ENCODE results near the gene CNNM4.
"Not testable (repeated sequence)": the region's sequence is repeated elsewhere in the genome, so short reads cannot be mapped to it uniquely, and the experiment has no call there.

Gene CNNM4

GRCh38 chr2:96798733-96799622, 38.3 kb downstream of the CNNM4 start:
- Histone ChIP-seq H3K36me3 (ENCODE audit: insufficient read depth, low read length) (no peaks in the 10 kb centered on the region), H3K4me1 (ENCODE audit: control insufficient read depth, insufficient read depth, low read length) (peaks cover 8% of the 10 kb centered on the region), H3K27me3 (ENCODE audit: control insufficient read depth, insufficient read depth, low read length) (no peaks in the 10 kb centered on the region), H3K4me3 (ENCODE audit: low read length) (no peak overlapping the region), H3K4me2 (ENCODE audit: low read length) (no peak overlapping the region), H3K9ac (ENCODE audit: low read depth, low read length) (no peak overlapping the region), H3K9me3 (replicated peaks; ENCODE audit: low read length) (no peaks in the 10 kb centered on the region)

DNA sequence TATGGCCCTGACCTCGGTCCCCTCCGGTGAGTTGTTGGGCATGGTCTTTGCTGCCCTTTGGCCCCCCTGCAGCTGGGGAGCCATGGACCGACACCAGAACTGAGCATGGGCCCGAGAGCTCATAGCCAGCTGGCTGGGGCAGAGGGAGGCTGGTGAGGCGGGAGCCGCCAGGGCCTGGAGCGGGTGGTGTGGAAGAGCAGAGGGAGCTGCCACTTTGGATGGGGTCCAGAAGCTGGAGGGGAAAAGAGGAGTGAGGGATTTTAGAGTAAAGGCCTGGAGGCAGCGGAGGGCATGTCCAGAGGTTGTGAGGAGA, 38.9 kb downstream of the CNNM4 start:
- Histone ChIP-seq H3K4me3 (ENCODE audit: low read length) (no peak overlapping the region), H3K9me3 (replicated peaks; ENCODE audit: low read length) (no peaks in the 10 kb centered on the region), H3K27me3 (ENCODE audit: control insufficient read depth, insufficient read depth, low read length) (no peaks in the 10 kb centered on the region), H3K4me1 (ENCODE audit: control insufficient read depth, insufficient read depth, low read length) (peaks cover 8% of the 10 kb centered on the region), H3K4me2 (ENCODE audit: low read length) (no peak overlapping the region), H3K36me3 (ENCODE audit: insufficient read depth, low read length) (no peaks in the 10 kb centered on the region), H3K9ac (ENCODE audit: low read depth, low read length) (no peak overlapping the region)

GRCh38 chr2:96800061-96801004, 39.6 kb downstream of the CNNM4 start:
- no peaks in the 10 kb centered on the region for H3K9me3 ChIP-seq (replicated peaks; ENCODE audit: low read length)
- H3K27me3 ChIP-seq (ENCODE audit: control insufficient read depth, insufficient read depth, low read length) = no peaks in the 10 kb centered on the region
- H3K36me3 ChIP-seq (ENCODE audit: insufficient read depth, low read length) = no peaks in the 10 kb centered on the region
- peaks cover 8% of the 10 kb centered on the region for H3K4me1 ChIP-seq (ENCODE audit: control insufficient read depth, insufficient read depth, low read length)
- no peak overlapping the region for H3K4me2 ChIP-seq (ENCODE audit: low read length)
- no peak overlapping the region for H3K9ac ChIP-seq (ENCODE audit: low read depth, low read length)
- no peak overlapping the region for H3K4me3 ChIP-seq (ENCODE audit: low read length)

GRCh38 chr2:96801005-96801785, 40.5 kb downstream of the CNNM4 start:
- no peaks in the 10 kb centered on the region for H3K36me3 ChIP-seq (ENCODE audit: insufficient read depth, low read length)
- no peaks in the 10 kb centered on the region for H3K9me3 ChIP-seq (replicated peaks; ENCODE audit: low read length)
- peaks cover 8% of the 10 kb centered on the region for H3K4me1 ChIP-seq (ENCODE audit: control insufficient read depth, insufficient read depth, low read length)
- H3K4me3 ChIP-seq (ENCODE audit: low read length) = no peak overlapping the region
- no peak overlapping the region for H3K4me2 ChIP-seq (ENCODE audit: low read length)
- no peaks in the 10 kb centered on the region for H3K27me3 ChIP-seq (ENCODE audit: control insufficient read depth, insufficient read depth, low read length)
- no peak overlapping the region for H3K9ac ChIP-seq (ENCODE audit: low read depth, low read length)

DNA sequence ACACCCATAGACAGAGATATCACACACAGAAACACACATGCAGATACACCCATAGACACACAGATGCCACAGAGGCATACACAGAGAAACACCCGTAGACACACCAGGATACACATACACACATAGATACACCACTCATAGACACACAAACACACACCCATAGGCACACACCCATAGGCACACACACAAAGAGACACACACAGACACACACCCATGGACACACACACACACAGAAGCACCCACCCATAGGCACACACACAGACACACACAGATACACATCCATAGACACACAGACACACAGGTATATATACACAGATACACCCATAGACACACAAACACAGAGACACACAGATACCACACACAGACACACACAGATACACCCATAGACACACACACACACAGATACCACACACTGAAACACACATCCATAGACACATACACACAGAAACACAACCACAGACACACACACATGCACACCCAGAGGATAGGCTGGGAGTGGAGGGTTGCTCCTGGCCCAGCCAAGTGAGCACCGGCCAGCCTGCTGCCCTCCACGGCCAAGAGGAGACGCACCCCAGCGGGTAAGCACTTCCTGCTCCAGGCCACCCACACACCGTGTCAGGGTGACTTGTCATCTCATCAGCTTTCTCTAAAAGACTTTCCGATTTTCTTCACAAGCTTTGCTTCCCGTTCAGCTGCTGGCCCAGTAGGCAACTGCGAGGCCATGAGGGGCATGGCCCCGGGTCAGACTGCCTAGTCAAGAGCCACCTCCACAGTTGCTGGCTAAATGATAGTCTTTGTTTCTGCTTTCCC, 41.3 kb downstream of the CNNM4 start:
- Histone ChIP-seq H3K4me2 (ENCODE audit: low read length) (no peak overlapping the region), H3K27me3 (ENCODE audit: control insufficient read depth, insufficient read depth, low read length) (no peaks in the 10 kb centered on the region), H3K36me3 (ENCODE audit: insufficient read depth, low read length) (no peaks in the 10 kb centered on the region), H3K9ac (ENCODE audit: low read depth, low read length) (no peak overlapping the region), H3K4me1 (ENCODE audit: control insufficient read depth, insufficient read depth, low read length) (peaks cover 8% of the 10 kb centered on the region), H3K9me3 (replicated peaks; ENCODE audit: low read length) (no peaks in the 10 kb centered on the region), H3K4me3 (ENCODE audit: low read length) (no peak overlapping the region)

DNA sequence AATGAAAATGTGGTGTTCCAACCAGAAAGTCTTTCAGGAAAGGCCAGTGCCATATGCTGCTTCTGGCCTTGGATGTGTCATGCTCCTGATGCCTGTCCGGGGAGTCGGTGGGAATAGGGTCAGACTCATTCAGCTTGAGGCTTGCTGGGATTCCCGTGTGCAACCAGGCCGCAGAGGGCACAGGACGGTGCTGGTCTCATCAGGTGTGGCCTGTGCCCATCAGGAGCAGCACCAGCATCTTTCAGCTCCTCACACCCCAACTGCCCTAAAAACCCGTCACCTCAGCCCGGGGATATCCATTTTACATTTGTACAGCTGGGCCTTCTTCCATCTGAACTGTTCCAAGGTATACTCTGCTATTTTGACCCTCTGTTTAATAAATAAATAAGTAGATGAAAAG, 42.0 kb downstream of the CNNM4 start:
- Histone ChIP-seq H3K4me2 (ENCODE audit: low read length) (no peak overlapping the region), H3K4me3 (ENCODE audit: low read length) (no peak overlapping the region)

GRCh38 chr2:96804986-96805385, 44.3 kb downstream of the CNNM4 start:
- H3K9me3 ChIP-seq (replicated peaks; ENCODE audit: low read length) = no peaks in the 10 kb centered on the region
- H3K36me3 ChIP-seq (ENCODE audit: insufficient read depth, low read length) = no peaks in the 10 kb centered on the region
- H3K4me3 ChIP-seq (ENCODE audit: low read length) = no peak overlapping the region
- H3K4me2 ChIP-seq (ENCODE audit: low read length) = no peak overlapping the region
- H3K27me3 ChIP-seq (ENCODE audit: control insufficient read depth, insufficient read depth, low read length) = no peaks in the 10 kb centered on the region
- H3K4me1 ChIP-seq (ENCODE audit: control insufficient read depth, insufficient read depth, low read length) = peaks cover 8% of the 10 kb centered on the region
- no peak overlapping the region for H3K9ac ChIP-seq (ENCODE audit: low read depth, low read length)

More for the DNA sequence above, 42.0 kb downstream of the CNNM4 start:
- H3K27me3 ChIP-seq (ENCODE audit: control insufficient read depth, insufficient read depth, low read length) = no peaks in the 10 kb centered on the region
- H3K4me1 ChIP-seq (ENCODE audit: control insufficient read depth, insufficient read depth, low read length) = peaks cover 8% of the 10 kb centered on the region
- no peaks in the 10 kb centered on the region for H3K36me3 ChIP-seq (ENCODE audit: insufficient read depth, low read length)
- no peak overlapping the region for H3K9ac ChIP-seq (ENCODE audit: low read depth, low read length)
- H3K9me3 ChIP-seq (replicated peaks; ENCODE audit: low read length) = no peaks in the 10 kb centered on the region

DNA sequence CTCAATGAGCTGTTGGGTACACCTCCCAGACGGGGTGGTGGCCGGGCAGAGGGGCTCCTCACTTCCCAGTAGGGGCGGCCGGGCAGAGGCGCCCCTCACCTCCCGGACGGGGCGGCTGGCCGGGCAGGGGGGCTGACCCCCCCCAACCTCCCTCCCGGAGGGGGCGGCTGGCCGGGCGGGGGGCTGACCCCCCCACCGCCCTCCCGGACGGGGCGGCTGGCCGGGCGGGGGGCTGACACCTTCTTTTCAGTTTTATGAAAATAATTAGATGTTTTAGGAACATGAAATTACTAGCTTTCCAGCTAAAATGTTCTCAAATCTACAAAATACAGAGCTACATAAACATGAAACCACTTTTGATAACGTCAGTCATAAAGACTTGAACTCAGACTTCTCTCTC, 45.2 kb downstream of the CNNM4 start:
- H3K4me3 ChIP-seq (ENCODE audit: low read length); H3K4me1 ChIP-seq (ENCODE audit: control insufficient read depth, insufficient read depth, low read length); H3K36me3 ChIP-seq (ENCODE audit: insufficient read depth, low read length); H3K4me2 ChIP-seq (ENCODE audit: low read length); H3K9ac ChIP-seq (ENCODE audit: low read depth, low read length); H3K9me3 ChIP-seq (replicated peaks; ENCODE audit: low read length); H3K27me3 ChIP-seq (ENCODE audit: control insufficient read depth, insufficient read depth, low read length): not testable (repeated sequence)

- Histone ChIP-seq H3K4me2 (ENCODE audit: low read length) (no peak overlapping the region), H3K9ac (ENCODE audit: low read depth, low read length) (no peak overlapping the region), H3K27me3 (ENCODE audit: control insufficient read depth, insufficient read depth, low read length) (no peaks in the 10 kb centered on the region), H3K4me3 (ENCODE audit: low read length) (no peak overlapping the region), H3K4me1 (ENCODE audit: control insufficient read depth, insufficient read depth, low read length) (peaks cover 8% of the 10 kb centered on the region), H3K9me3 (replicated peaks; ENCODE audit: low read length) (no peaks in the 10 kb centered on the region), H3K36me3 (ENCODE audit: insufficient read depth, low read length) (no peaks in the 10 kb centered on the region)
These were observed 45.9 kb downstream of the CNNM4 start for GRCh38 chr2:96806468-96807126.

GRCh38 chr2:96807127-96807471, 46.4 kb downstream of the CNNM4 start:
- no peak overlapping the region for H3K4me3 ChIP-seq (ENCODE audit: low read length)
- no peaks in the 10 kb centered on the region for H3K27me3 ChIP-seq (ENCODE audit: control insufficient read depth, insufficient read depth, low read length)
- no peaks in the 10 kb centered on the region for H3K9me3 ChIP-seq (replicated peaks; ENCODE audit: low read length)
- H3K4me2 ChIP-seq (ENCODE audit: low read length) = no peak overlapping the region
- H3K9ac ChIP-seq (ENCODE audit: low read depth, low read length) = no peak overlapping the region
- H3K36me3 ChIP-seq (ENCODE audit: insufficient read depth, low read length) = no peaks in the 10 kb centered on the region
- H3K4me1 ChIP-seq (ENCODE audit: control insufficient read depth, insufficient read depth, low read length) = peaks cover 7% of the 10 kb centered on the region
